Epithelial cell of esophagus (primary cell): ENCODE data around the gene CPTP.

Source experiments
- DNase-seq: peaks from one replicate; pipeline ENCODE4 v3.0.0; 2010; ENCODE audit warnings: low read depth
- H3K4me3 ChIP-seq: 2 replicates; pipeline ENCODE4 v1.5.1; 2011; ENCODE audit warnings: mild to moderate bottlenecking, low read length, control low read depth
- TF ChIP-seq, protein P1 (sequence below): IDR thresholded peaks from 2 replicates; pipeline ENCODE4 v1.5.1; 2011; ENCODE audit warnings: low read depth, mild to moderate bottlenecking, low read length, control low read depth, inconsistent platforms; ENCODE audit not compliant: insufficient read depth; ENCODE audit errors: missing control alignments

Gene CPTP

DNA sequence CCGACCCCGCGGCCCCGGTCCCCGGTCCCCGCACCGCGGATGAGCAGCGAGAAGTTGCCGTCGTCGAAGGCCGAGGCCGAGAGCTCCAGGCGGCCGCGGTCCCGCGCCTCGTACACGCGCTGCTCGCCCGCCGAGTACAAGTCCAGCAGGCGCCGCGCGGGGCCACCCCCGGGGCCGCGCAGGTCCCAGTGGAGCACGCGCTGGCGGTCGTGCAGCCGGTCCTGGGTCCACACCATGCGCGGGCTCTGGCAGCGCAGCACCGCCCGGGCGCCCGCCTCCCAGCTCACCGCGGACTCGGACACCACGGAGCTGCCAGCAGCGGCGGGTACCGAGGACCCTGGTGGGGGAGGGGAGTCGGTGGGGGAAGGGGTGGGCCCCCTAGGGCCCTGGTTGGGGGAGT lies 30.8 kb downstream of the CPTP start:
- peak; percentile 41 for DNase-seq
- no peak overlapping the region for H3K4me3 ChIP-seq
- TF ChIP-seq, protein P1, sequence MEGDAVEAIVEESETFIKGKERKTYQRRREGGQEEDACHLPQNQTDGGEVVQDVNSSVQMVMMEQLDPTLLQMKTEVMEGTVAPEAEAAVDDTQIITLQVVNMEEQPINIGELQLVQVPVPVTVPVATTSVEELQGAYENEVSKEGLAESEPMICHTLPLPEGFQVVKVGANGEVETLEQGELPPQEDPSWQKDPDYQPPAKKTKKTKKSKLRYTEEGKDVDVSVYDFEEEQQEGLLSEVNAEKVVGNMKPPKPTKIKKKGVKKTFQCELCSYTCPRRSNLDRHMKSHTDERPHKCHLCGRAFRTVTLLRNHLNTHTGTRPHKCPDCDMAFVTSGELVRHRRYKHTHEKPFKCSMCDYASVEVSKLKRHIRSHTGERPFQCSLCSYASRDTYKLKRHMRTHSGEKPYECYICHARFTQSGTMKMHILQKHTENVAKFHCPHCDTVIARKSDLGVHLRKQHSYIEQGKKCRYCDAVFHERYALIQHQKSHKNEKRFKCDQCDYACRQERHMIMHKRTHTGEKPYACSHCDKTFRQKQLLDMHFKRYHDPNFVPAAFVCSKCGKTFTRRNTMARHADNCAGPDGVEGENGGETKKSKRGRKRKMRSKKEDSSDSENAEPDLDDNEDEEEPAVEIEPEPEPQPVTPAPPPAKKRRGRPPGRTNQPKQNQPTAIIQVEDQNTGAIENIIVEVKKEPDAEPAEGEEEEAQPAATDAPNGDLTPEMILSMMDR: no peak

DNA sequence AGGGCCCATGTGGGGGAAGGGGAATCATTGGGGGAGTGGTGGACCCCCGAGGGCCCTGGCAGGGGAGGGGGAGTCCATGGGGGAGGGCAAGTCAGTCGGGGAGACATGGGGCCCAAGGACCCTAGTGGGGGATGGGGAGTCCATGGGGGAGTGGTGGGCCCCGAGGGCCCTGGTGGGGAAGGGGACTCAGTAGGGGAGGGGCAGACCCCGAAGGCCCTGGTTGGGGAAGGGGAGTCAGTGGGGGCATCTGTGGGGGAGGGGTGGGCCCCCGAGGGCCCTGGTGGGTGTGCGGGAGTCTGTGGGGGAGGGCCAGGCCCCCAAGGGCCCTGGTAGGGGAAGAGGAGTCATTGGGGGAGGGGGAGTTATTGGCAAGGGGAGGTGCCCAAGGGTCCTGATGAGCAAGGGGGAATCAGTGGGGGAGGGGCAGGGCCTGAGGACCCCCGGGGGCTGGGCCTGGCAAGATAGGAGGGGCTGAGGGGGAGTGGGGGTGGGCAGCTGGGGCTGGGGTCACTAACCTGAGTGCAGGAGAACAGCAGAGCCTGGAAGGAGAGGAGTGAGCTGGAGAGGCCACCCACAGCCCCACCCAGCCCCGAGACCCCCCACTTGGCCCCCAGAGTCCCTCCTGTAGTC lies 31.7 kb downstream of the CPTP start:
- TF ChIP-seq, protein P1: no peak
- DNase-seq: no peak
- no peak overlapping the region for H3K4me3 ChIP-seq

DNA sequence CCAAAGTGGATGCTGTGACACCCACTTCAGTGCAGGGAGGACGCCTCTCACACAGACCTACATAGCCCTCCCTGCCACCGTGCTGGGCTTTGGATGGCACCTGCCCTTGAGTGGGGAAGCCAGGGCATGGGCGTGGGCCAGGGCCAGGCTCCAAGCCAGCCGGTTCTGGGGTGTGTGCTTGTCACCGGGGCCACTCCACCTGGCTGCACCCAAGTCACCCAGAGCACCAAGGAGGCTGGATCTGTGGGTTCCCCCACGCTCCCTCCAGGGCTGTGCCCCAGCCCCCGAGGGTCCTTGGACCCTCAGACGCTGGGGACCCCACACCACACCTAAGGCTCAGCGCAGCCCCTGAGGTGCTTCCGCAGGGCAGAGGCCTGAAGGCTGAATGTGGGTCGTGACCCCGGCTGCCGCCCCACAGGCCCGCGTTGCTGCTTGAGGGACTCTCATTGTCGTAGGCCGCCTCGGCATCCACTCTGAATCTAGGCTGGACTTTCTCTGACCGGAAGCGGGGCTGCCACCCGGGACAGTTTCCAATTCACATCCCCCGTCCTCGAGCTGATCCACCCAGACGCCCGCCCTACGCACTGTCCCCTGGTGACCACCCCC lies 32.3 kb downstream of the CPTP start:
- no peak overlapping the region for H3K4me3 ChIP-seq
- TF ChIP-seq, protein P1: no peak
- DNase-seq: no peak

DNA sequence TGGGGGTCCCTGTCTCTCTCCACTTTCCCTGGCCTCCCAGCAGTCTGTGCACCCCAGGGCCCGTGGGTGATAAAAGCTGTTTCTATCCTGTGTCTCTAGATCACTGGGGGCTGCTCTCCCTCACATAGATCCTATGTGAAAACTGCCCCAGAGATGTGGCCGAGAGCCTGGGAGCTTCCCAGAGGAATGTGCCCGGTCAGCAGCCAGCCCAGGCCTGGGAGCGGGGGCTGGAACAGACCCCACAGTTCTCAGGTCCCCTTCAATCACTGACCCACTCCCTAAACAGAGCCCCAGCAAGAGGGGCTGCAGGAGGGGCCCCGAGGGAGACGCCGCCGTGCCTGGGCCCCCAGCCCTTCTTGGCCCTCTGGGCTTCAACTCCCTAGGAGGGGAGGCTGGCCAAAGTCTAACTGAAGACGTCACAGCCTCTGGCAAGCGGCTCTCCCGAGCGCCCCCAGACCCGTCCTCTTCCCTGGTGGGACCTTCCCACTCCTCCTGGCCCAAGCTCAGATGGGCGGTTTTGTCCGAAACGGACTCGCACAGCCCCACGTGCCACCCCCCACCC lies 33.4 kb downstream of the CPTP start:
- H3K4me3 ChIP-seq: no peak overlapping the region
- TF ChIP-seq, protein P1: no peak
- no peak for DNase-seq

DNA sequence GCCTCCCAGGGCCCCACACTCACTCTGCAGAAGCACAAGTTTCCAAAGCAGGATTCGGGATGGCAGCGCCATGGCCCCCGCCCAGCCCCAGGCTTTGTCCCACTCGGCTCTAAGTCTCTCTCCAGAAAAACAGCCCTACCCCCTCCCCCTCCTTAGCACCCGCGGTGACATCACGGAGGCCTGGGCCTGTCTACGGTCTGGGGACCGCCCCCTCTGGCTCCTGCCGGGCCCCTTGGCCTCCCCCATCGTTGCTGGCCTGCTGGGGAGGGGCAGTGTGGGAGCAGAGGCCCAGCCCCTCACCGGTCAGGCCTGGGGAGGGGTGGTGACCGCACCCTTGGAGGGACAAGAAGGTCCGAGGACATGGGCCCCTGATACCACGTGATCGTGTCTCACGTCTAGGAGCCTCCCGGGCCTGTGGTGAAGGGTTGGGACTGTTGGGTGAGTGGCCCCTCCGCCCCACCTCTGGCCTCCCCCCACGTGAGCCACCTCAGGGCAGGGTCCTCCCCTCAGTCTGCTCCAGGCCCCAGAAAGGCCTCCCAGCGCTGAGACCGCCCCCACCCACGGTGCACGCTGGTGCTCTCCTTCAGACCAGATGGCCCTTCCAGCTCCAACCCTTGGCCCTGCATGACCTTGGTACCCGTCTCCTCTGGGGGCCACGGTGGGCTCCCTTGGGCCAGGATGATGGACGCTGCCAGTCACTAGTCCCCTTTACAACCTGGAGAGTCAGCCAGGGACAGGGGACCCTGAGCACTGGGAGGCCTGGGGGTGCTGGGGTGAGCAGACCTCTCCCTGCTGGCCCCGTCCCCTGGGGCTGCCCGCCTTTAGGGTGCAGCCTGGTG lies 34.0 kb downstream of the CPTP start, which contains the start of gene MXRA8:
TSS of gene MXRA8 (minus strand) at position 123 of the 839 bp plus-strand sequence. CDS start at position 72, 51 bp downstream.
- H3K4me3 ChIP-seq: no peak within 1 kb of the TSS
- DNase-seq: no peak
- TF ChIP-seq, protein P1: no peak

DNA sequence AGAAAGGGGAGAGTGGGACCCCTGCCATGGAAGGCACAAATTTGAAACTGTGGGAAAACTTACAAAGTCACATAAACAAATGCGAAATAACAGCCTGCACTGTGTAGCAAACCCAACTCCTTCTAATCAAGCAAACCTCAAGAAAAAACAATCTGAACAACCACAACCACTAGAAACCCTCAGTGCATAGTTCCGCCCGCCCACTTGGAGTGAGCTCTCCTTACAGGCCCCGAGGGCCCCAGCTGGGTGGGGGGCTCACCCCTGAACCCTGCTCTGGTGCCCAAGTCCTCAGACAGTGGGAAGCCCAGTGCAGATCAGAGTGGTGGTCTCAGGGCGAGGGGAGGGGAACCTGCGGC lies 34.7 kb downstream of the CPTP start:
- TF ChIP-seq, protein P1: no peak
- no peak overlapping the region for H3K4me3 ChIP-seq
- DNase-seq: no peak
